ENCODE data around the gene ASB12. TPM values are rescaled to one million over a fixed set of nuclear protein-coding genes. Genes with fewer than 3 reads are reported as not detected.
"Not testable (repeated sequence)": the region's sequence is repeated elsewhere in the genome, so short reads cannot be mapped to it uniquely, and the experiment has no call there.

Gene ASB12
- 0.24 and 0.46 TPM in 2 replicates for total RNA-seq
- 0.75 and 1.1 TPM in 2 replicates for polyA plus RNA-seq

- no peak for DNase-seq (ENCODE audit: low read depth in 1 of 2, low spot score in 1 of 2)
- no peaks in the 10 kb centered on the region for H3K27me3 ChIP-seq
- H3K4me1 ChIP-seq (ENCODE audit: low read depth) = no peaks in the 10 kb centered on the region
- H3K36me3 ChIP-seq = no peaks in the 10 kb centered on the region
- H3K9me3 ChIP-seq (ENCODE audit: low read depth) = no peaks in the 10 kb centered on the region
- no peak within 1 kb of the TSS for H3K27ac ChIP-seq
- no peak within 1 kb of the TSS for H3K4me3 ChIP-seq
- TF ChIP-seq, protein P1, sequence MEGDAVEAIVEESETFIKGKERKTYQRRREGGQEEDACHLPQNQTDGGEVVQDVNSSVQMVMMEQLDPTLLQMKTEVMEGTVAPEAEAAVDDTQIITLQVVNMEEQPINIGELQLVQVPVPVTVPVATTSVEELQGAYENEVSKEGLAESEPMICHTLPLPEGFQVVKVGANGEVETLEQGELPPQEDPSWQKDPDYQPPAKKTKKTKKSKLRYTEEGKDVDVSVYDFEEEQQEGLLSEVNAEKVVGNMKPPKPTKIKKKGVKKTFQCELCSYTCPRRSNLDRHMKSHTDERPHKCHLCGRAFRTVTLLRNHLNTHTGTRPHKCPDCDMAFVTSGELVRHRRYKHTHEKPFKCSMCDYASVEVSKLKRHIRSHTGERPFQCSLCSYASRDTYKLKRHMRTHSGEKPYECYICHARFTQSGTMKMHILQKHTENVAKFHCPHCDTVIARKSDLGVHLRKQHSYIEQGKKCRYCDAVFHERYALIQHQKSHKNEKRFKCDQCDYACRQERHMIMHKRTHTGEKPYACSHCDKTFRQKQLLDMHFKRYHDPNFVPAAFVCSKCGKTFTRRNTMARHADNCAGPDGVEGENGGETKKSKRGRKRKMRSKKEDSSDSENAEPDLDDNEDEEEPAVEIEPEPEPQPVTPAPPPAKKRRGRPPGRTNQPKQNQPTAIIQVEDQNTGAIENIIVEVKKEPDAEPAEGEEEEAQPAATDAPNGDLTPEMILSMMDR (IDR thresholded peaks at IDR 0.05; ENCODE audit: low read depth, low read length) = no peak
Observed at GRCh38 chrX:64230123-64230970, at the start of gene ASB12. ASB12 (minus strand) TSS chrX:64230607; CDS start chrX:64225650, 4,957 bp downstream.

GRCh38 chrX:64265265-64265664 is 34.9 kb upstream of the ASB12 start:
- no peaks in the 10 kb centered on the region for H3K9me3 ChIP-seq (ENCODE audit: low read depth)
- H3K4me1 ChIP-seq (ENCODE audit: low read depth) = peaks cover 9% of the 10 kb centered on the region
- peak in 1 of 2 donors; percentile 50 for DNase-seq (ENCODE audit: low read depth in 1 of 2, low spot score in 1 of 2)
- H3K4me3 ChIP-seq = no peak overlapping the region
- H3K27ac ChIP-seq = peak overlapping the region; percentile 68
- TF ChIP-seq, protein P1 (IDR thresholded peaks at IDR 0.05; ENCODE audit: low read depth, low read length) = no peak
- H3K27me3 ChIP-seq = no peaks in the 10 kb centered on the region
- H3K36me3 ChIP-seq = no peaks in the 10 kb centered on the region

DNA sequence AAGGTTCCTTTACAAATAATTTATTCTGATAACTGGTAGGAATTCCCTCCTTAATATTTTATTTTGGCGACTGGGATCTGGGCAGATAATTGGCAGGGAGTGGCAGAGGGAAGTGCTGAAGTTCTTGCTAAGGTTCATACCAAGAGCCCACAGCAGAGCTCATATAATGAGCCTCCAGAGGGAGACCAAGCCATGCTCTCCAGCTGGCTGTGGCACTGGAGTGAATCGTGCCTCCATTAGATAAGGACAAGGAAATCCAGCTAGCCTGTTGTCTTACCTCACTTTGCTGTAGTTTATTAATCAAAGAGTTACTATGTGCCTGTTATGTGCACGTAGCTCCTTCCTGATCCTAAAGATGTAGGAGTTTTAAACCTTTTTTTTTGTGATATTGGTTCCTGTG is 1.3 kb downstream of the ASB12 start:
- Histone ChIP-seq H3K36me3 (no peaks in the 10 kb centered on the region), H3K27ac (no peak overlapping the region), H3K4me3 (no peak overlapping the region), H3K9me3 (ENCODE audit: low read depth) (no peaks in the 10 kb centered on the region), H3K27me3 (no peaks in the 10 kb centered on the region), H3K4me1 (ENCODE audit: low read depth) (no peaks in the 10 kb centered on the region)
- TF ChIP-seq, protein P1 (IDR thresholded peaks at IDR 0.05; ENCODE audit: low read depth, low read length) = no peak
- no peak for DNase-seq (ENCODE audit: low read depth in 1 of 2, low spot score in 1 of 2)

GRCh38 chrX:64218023-64218422 is 12.4 kb downstream of the ASB12 start:
- TF ChIP-seq, protein P1 (IDR thresholded peaks at IDR 0.05; ENCODE audit: low read depth, low read length) = no peak
- no peak for DNase-seq (ENCODE audit: low read depth in 1 of 2, low spot score in 1 of 2)
- no peaks in the 10 kb centered on the region for H3K4me1 ChIP-seq (ENCODE audit: low read depth)
- no peaks in the 10 kb centered on the region for H3K36me3 ChIP-seq
- H3K27ac ChIP-seq = no peak overlapping the region
- H3K4me3 ChIP-seq = no peak overlapping the region
- no peaks in the 10 kb centered on the region for H3K27me3 ChIP-seq
- no peaks in the 10 kb centered on the region for H3K9me3 ChIP-seq (ENCODE audit: low read depth)

- not testable (repeated sequence) for H3K4me3 ChIP-seq; H3K27me3 ChIP-seq; H3K4me1 ChIP-seq (ENCODE audit: low read depth); H3K36me3 ChIP-seq; H3K9me3 ChIP-seq (ENCODE audit: low read depth); H3K27ac ChIP-seq; DNase-seq (ENCODE audit: low read depth in 1 of 2, low spot score in 1 of 2)
Observed at GRCh38 chrX:64213989-64214388, 16.4 kb downstream of the ASB12 start.

DNA sequence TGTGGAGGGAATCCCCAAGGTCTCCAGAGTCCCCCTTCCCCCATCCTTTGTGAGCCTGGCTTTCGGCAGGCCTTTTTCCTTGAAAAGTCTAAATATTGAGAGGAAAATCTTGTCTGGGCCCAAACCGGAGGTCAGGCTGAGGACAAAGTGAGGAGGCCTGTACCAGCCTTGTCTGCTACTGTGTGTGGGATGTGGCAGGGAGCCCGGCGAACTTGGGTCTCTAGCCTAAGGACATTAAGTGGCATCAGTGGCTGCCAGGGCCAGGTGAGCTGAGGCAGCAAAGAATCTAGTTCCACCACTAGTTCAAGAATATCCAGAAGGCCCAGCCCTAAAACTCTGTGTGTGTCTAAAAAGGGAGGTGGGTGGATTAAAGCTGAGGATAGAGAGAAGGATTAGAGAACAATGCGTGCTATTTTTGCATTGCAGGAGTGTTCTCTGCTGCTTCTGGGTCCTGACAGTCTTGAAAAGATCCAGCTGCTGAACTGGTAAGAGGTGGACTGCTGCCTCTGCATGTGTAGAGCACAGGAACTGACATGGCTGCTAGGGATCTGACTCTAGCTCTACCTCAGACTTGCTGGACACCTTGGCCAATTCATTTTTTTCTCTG is 23.7 kb downstream of the ASB12 start:
- H3K4me1 ChIP-seq (ENCODE audit: low read depth) = no peaks in the 10 kb centered on the region
- peak overlapping the region; percentile 36 for H3K4me3 ChIP-seq
- no peaks in the 10 kb centered on the region for H3K36me3 ChIP-seq
- TF ChIP-seq, protein P1 (IDR thresholded peaks at IDR 0.05; ENCODE audit: low read depth, low read length) = no peak
- H3K9me3 ChIP-seq (ENCODE audit: low read depth) = no peaks in the 10 kb centered on the region
- peak; percentile 51 to 70 for DNase-seq (ENCODE audit: low read depth in 1 of 2, low spot score in 1 of 2)
- H3K27ac ChIP-seq = peak overlapping the region; percentile 88
- no peaks in the 10 kb centered on the region for H3K27me3 ChIP-seq

Data from cardiac muscle cell (in vitro differentiated cells and primary cell).